Measurements from ENCODE around the gene MYOCD.

DNA sequence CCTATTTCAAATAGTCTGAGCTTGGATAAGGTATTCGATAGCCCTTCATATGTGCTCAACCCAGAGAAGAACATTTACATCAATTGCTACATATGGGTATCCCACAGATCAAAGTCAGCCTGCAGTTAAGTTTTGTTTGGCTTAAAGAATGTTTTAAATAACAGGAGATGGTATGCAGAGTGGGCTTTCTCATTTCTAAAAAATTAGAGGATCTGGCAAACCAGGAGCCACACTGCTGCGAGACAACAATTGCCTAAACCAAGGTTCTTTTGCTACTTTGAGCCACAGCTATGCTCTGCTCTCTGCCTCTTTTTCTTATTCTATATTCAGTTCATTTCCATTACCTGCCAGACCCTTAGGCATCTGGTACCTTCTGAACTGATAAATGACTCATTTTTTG, 93.4 kb downstream of the MYOCD start:
- TF ChIP-seq ZNF510 (tag by site-specific recombination; IDR thresholded peaks at IDR 0.05; ENCODE audit: insufficient replicate concordance) (no peak), SCRT2 (tag by site-specific recombination; IDR thresholded peaks at IDR 0.05) (no peak), KLF9 (tag by site-specific recombination; IDR thresholded peaks at IDR 0.05; ENCODE audit: low read depth) (no peak), ZNF133 (tag by site-specific recombination; IDR thresholded peaks at IDR 0.05) (no peak)
- TF ChIP-seq, protein P1, sequence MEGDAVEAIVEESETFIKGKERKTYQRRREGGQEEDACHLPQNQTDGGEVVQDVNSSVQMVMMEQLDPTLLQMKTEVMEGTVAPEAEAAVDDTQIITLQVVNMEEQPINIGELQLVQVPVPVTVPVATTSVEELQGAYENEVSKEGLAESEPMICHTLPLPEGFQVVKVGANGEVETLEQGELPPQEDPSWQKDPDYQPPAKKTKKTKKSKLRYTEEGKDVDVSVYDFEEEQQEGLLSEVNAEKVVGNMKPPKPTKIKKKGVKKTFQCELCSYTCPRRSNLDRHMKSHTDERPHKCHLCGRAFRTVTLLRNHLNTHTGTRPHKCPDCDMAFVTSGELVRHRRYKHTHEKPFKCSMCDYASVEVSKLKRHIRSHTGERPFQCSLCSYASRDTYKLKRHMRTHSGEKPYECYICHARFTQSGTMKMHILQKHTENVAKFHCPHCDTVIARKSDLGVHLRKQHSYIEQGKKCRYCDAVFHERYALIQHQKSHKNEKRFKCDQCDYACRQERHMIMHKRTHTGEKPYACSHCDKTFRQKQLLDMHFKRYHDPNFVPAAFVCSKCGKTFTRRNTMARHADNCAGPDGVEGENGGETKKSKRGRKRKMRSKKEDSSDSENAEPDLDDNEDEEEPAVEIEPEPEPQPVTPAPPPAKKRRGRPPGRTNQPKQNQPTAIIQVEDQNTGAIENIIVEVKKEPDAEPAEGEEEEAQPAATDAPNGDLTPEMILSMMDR (tag by site-specific recombination; IDR thresholded peaks at IDR 0.05): no peak
- TF ChIP-seq, protein P2, sequence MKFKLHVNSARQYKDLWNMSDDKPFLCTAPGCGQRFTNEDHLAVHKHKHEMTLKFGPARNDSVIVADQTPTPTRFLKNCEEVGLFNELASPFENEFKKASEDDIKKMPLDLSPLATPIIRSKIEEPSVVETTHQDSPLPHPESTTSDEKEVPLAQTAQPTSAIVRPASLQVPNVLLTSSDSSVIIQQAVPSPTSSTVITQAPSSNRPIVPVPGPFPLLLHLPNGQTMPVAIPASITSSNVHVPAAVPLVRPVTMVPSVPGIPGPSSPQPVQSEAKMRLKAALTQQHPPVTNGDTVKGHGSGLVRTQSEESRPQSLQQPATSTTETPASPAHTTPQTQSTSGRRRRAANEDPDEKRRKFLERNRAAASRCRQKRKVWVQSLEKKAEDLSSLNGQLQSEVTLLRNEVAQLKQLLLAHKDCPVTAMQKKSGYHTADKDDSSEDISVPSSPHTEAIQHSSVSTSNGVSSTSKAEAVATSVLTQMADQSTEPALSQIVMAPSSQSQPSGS (tag by site-specific recombination; IDR thresholded peaks at IDR 0.05; ENCODE audit: low read depth): no peak
- TF ChIP-seq, protein P3, sequence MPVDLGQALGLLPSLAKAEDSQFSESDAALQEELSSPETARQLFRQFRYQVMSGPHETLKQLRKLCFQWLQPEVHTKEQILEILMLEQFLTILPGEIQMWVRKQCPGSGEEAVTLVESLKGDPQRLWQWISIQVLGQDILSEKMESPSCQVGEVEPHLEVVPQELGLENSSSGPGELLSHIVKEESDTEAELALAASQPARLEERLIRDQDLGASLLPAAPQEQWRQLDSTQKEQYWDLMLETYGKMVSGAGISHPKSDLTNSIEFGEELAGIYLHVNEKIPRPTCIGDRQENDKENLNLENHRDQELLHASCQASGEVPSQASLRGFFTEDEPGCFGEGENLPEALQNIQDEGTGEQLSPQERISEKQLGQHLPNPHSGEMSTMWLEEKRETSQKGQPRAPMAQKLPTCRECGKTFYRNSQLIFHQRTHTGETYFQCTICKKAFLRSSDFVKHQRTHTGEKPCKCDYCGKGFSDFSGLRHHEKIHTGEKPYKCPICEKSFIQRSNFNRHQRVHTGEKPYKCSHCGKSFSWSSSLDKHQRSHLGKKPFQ (tag by site-specific recombination; IDR thresholded peaks at IDR 0.05): no peak
- TF ChIP-seq, protein P4, sequence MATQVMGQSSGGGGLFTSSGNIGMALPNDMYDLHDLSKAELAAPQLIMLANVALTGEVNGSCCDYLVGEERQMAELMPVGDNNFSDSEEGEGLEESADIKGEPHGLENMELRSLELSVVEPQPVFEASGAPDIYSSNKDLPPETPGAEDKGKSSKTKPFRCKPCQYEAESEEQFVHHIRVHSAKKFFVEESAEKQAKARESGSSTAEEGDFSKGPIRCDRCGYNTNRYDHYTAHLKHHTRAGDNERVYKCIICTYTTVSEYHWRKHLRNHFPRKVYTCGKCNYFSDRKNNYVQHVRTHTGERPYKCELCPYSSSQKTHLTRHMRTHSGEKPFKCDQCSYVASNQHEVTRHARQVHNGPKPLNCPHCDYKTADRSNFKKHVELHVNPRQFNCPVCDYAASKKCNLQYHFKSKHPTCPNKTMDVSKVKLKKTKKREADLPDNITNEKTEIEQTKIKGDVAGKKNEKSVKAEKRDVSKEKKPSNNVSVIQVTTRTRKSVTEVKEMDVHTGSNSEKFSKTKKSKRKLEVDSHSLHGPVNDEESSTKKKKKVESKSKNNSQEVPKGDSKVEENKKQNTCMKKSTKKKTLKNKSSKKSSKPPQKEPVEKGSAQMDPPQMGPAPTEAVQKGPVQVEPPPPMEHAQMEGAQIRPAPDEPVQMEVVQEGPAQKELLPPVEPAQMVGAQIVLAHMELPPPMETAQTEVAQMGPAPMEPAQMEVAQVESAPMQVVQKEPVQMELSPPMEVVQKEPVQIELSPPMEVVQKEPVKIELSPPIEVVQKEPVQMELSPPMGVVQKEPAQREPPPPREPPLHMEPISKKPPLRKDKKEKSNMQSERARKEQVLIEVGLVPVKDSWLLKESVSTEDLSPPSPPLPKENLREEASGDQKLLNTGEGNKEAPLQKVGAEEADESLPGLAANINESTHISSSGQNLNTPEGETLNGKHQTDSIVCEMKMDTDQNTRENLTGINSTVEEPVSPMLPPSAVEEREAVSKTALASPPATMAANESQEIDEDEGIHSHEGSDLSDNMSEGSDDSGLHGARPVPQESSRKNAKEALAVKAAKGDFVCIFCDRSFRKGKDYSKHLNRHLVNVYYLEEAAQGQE (tag by site-specific recombination; IDR thresholded peaks at IDR 0.05): no peak
